GM21447 (cell line): ENCODE data around the gene IMMP2L.
A peak's percentile ranks its signal among the peaks of the same experiment; 100 is the strongest.

Source experiments
- ATAC-seq: cut with Tn5 transposase; IDR thresholded peaks from one replicate; pipeline ENCODE4 v1.9.1; 2021; ENCODE audit not compliant: unreplicated experiment

The IMMP2L gene

DNA sequence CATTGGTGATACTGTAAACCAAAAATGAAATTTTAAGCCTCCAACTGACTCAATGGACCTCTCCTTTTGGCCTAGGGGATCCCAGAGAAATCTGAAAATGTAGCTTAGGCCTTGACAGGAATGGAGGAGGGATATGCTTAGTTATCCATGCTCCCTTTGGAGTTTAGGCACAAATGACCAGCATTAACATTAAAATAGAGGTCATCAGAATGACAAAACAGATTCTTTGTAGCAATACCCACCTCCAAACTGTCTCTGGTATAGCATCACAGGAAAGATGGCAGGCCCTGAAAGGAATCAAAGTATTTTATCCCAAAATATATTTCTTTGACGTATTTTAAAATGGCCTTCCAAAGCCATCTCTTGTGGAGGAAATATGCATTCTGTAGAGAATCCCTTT lies 510.5 kb downstream of the IMMP2L start:
- ATAC-seq = no peak

DNA sequence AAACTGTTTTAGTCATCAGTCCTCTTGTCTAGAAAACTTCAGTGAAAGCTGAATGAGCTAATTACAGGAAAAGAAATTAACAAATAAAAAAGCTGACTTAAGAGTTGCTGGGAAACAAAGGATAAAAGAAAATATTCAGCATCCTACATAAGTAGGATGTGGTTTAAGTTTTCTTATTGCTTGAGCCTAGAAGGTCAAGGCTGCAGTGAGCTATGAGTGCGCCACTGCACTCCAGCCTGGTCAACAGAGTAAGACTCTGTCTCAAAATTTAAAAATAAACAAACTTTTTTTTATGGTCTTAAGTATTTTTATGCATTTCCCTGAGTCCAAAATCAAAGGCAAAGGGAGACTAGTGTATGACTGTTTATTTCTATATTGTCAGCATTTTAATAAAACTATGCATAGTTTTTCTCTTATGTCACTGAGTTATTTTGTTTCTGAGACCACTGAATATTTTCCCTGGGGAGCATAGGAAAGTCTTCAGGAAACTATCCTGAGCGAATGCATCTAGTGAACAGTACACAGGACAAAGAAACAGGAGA lies 511.3 kb downstream of the IMMP2L start:
- ATAC-seq = no peak

- no peak for ATAC-seq
These were observed 512.2 kb downstream of the IMMP2L start for GRCh38 chr7:111049971-111050680.

DNA sequence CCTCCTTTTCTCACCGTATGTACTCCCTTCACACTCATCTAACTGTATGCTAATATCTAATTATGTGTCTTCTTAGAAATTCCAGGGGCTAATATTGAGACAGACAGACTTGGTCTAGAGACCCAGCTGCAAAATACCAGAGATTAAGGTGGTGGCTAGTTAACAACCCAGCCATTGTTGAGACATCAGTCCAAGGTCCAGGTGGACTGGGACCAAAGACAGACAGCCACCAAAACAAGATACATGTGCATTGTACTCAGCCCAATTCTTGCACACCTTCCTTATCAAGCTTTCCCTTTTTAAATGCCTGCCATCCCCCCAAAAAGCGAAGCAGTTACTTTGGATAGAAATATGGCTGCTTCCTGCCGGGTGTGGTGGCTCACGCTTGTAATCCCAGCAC lies 514.7 kb downstream of the IMMP2L start:
- ATAC-seq = no peak

GRCh38 chr7:111045449-111045848 lies 516.8 kb downstream of the IMMP2L start:
- no peak for ATAC-seq

- peak; percentile 93 for ATAC-seq
These were observed 518.7 kb downstream of the IMMP2L start for GRCh38 chr7:111043561-111043960.

DNA sequence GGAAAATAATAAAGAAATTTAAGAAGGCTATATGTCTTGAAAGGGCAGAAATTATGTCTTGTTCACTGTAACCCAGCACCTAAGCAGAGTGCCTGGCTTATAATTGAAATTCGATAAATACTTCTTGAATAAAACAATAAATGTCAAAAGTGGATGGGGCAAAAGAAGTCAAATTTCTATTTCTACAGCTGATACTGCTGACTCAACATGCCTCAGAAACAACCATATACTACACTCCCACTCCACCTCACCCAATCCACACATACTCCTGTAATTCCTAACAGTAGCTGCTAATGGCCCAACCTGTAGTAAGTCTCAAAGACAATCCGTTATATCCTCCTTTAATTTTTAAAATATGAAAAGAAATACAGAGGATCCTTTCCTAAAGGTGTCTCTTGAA lies 519.5 kb downstream of the IMMP2L start:
- no peak for ATAC-seq

- ATAC-seq = no peak
These were observed 520.7 kb downstream of the IMMP2L start for GRCh38 chr7:111041577-111041976.

DNA sequence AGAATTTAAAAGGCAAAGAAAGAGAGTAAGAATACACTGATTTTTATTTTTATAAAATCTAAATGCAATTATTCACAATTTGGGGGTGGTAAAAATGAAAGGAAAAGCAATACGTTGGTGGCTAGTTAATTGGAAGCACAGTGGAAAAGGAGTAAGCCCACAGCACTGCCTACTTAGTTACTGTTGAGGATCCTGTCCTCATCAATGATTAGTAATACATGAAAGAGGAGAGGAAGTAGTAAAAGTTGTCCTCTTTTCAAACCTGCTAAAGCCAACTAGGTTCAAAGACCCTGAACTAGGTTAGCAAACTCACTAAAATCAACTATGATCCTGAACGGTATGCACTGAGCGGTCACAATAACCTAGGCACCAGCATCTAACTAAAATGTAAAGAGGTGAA lies 524.1 kb downstream of the IMMP2L start:
- no peak for ATAC-seq

- no peak for ATAC-seq
These were observed 530.4 kb downstream of the IMMP2L start for GRCh38 chr7:111031916-111032315.

GRCh38 chr7:111030336-111030735 lies 532.0 kb downstream of the IMMP2L start:
- ATAC-seq = no peak

GRCh38 chr7:111029574-111030251 lies 532.6 kb downstream of the IMMP2L start:
- peak; percentile 72 for ATAC-seq

DNA sequence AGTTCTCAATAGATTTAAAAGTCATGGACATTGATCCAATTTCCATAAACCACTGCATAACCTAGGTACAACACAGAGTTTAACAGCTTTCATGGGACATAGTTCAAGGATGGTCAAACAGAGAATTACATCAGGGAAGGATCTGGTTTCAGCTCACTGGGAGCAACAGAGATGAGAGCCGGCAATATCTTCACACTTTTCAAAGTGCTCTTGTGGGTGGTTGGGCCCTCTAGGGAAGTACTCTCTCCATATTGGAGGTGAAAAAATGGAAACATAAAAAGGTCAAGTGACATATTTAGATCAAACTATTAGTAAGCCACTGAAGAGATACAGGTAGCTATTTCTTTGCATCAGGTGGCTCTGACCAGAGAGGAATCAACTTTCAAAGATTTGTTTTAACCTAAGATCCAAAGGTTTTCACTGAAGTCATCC lies 533.1 kb downstream of the IMMP2L start:
- ATAC-seq = peak; percentile 20

DNA sequence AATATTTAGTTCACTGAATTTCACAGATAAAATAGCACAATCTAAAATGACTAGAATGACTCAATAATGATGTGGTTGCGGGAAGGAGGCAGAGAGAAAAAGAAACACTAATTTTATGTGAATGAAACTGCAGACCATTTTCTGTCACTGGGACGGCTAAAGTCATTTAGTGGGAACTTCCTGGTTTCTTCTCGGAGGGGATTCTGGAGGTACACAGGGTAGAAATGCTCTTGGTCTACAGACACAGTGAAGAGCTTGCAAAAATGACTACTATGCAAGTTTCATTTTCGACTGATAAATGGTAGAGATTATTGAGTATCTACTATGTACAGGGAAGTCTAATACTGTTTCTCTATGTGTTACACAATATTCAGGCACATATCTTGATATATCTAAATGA lies 534.9 kb downstream of the IMMP2L start:
- no peak for ATAC-seq

GRCh38 chr7:111026806-111027205 lies 535.5 kb downstream of the IMMP2L start:
- no peak for ATAC-seq

DNA sequence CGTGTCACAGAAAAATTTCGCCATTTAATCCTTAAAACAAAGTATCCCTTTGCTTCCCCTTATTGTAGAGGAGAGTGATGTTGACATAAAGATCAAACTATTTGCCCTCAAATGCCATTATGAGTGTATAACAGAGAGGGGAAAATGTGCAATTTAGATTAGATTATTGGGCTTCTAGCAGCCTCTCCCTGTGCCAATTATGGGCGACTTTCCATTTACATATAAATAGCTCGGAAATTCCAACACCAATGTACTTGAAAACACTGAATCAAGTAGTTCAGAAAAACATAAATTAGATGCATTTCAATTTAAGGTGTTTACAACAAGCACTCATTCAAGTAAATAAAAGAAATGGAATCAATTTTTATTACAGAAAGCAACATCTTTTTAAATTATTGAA lies 535.9 kb downstream of the IMMP2L start:
- no peak for ATAC-seq

- ATAC-seq = no peak
These were observed 537.3 kb downstream of the IMMP2L start for GRCh38 chr7:111025006-111025405.

DNA sequence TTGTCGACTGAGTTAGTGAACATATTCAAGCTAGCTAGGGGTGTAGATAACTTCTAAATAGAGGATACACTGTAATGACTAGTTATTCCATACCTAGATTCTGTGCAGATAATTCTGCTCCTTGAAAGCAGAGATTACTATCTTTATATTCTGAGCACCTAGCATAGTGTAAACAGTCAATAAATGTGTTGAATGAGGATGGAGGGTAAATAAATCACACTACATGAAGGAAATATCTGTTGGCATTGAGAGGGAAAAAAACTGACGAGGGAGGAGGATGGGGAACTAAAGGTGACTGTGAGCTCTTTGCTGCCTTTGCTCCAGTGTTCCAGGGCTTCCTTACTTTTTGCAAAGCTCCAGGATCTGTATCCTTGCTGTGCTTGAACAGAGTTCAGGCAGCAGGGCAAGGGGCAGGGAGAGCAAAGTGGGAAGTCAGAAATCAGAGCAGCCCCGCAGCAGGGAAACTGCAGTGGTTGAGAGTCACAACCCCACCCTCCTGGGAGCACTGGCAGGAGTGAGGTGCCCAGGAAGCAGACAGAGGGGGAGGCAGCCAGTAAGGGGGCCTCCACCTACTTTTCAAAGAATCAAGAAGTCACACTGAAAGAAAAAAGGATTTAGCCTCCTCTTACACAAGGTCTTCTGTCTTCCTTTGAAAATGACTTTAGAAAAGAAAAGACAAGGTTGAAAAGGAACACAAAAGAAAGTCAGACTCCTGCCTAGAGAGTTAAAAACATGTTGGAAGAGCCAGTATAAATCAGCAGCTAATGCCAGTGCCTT lies 543.1 kb downstream of the IMMP2L start:
- ATAC-seq = no peak

DNA sequence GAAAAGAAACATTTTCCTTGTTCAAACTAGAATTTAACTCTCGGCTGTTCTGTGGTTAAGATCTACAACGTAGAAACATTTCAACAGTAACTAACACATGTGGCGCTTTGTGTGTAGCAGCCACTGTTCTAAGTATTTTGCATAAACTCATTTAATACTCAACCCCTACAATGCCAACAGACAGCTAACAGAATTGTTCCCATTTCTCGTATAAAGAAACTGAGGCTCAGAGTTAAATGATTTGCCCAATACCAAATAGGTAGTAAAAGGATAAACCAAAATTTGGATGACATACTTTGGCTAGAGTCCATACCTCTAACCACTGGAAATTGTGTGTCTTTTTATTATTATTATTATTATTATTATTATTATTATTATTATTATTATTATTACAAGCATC lies 543.8 kb downstream of the IMMP2L start:
- ATAC-seq = no peak

- ATAC-seq = no peak
These were observed 548.2 kb downstream of the IMMP2L start for GRCh38 chr7:111014079-111014478.

- ATAC-seq = peak; percentile 98
These were observed 549.3 kb downstream of the IMMP2L start for GRCh38 chr7:111012799-111013675.
